Measurements from ENCODE around the gene CA7. TPM values are rescaled to one million over a fixed set of nuclear protein-coding genes. Genes with fewer than 3 reads are reported as not detected.
A peak's percentile ranks its signal among the peaks of the same experiment; 100 is the strongest.
"Not testable (repeated sequence)": the region's sequence is repeated elsewhere in the genome, so short reads cannot be mapped to it uniquely, and the experiment has no call there.

The CA7 gene
- total RNA-seq, 1 donor from 2014 or later: not detected

DNA sequence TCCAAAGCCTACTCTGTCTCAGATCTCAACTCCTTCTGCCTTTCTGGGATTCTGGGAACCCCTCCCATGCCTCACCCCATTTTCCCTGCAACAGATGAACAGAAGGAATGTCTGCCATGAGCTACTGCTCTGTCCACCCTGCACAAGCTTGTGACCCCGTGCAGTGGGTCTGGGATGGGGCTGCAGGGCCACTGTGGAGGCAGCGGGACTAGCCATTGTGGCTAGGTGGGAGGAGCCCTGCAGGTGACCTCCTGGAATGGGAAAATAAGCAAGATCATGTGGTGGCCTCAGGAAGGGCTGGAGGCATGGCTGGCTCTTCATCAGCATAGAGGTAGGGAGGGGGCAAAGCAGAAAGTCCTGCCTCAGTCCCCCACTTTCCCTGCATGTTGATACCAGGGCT, 49.8 kb downstream of the CA7 start:
- no peaks in the 10 kb centered on the region for H3K36me3 Mint-ChIP-seq
- H3K4me3 Mint-ChIP-seq: no peak overlapping the region
- peaks cover 5% of the 10 kb centered on the region for H3K4me1 Mint-ChIP-seq
- no peak for DNase-seq (ENCODE audit: low spot score in 2 of 2, unreplicated experiment in 2 of 2)
- H3K9me3 Mint-ChIP-seq: no peaks in the 10 kb centered on the region
- H3K27me3 Mint-ChIP-seq (ENCODE audit: low read depth): no peaks in the 10 kb centered on the region
- no peak overlapping the region for H3K27ac Mint-ChIP-seq
- TF ChIP-seq, protein P1, sequence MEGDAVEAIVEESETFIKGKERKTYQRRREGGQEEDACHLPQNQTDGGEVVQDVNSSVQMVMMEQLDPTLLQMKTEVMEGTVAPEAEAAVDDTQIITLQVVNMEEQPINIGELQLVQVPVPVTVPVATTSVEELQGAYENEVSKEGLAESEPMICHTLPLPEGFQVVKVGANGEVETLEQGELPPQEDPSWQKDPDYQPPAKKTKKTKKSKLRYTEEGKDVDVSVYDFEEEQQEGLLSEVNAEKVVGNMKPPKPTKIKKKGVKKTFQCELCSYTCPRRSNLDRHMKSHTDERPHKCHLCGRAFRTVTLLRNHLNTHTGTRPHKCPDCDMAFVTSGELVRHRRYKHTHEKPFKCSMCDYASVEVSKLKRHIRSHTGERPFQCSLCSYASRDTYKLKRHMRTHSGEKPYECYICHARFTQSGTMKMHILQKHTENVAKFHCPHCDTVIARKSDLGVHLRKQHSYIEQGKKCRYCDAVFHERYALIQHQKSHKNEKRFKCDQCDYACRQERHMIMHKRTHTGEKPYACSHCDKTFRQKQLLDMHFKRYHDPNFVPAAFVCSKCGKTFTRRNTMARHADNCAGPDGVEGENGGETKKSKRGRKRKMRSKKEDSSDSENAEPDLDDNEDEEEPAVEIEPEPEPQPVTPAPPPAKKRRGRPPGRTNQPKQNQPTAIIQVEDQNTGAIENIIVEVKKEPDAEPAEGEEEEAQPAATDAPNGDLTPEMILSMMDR (IDR thresholded peaks at IDR 0.05; ENCODE audit: unreplicated experiment): no peak

DNA sequence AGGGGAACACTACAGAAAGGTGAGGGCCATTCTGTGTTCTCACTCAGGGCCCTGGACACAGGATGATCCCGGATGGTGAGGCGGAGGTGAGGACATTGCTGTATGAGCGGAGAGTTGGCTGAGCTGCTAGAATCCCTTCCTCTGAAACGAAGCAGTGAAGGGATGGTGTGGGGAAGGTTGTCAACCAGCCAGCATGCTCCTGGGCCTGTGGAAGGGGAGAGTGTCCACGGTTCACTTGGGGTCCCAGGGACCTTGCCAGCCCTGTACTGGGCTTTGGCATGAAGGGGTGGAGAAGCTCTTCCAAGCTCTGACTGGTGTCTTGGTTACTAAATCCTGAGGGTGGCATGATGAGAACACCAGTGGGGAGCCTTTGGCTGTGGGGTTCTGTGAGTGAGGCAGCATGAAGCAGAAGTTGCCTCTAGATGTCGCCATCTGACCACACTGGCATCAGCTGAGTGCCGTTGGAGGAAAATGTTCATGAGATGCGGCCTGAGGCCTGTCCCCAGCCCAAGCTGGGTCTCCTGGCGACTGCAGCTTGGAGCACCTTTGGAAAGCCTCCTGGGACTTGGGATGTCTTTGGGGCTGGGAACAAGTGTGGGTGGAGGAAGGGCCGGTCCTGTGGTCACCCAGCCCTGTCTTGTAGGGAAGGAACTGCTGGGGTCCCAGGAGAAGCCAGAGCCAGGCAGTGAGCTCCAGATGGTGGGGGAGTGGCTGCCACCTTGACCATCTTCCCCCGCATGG, 50.9 kb downstream of the CA7 start:
- Mint-ChIP-seq H3K36me3 (no peaks in the 10 kb centered on the region), H3K9me3 (no peaks in the 10 kb centered on the region), H3K27ac (no peak overlapping the region), H3K27me3 (ENCODE audit: low read depth) (no peaks in the 10 kb centered on the region), H3K4me3 (no peak overlapping the region), H3K4me1 (peaks cover 11% of the 10 kb centered on the region)
- DNase-seq (ENCODE audit: low spot score in 2 of 2, unreplicated experiment in 2 of 2): peak in 1 of 2 experiments; percentile 70
- TF ChIP-seq, protein P1 (IDR thresholded peaks at IDR 0.05; ENCODE audit: unreplicated experiment): peak; percentile 35

DNA sequence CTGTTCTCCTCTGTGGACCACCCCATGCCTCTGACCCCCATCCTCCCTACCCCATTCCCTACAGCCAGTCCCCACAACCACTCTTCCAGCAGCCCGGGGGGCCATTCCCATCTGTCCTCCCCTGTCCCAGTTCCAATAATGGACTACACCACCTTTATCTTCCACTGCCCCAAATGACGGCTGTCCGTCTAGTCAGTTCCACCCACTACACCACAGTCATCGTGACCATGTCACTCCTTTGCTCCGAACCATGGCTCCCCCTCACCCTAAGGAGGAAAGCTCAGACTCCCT, 51.4 kb downstream of the CA7 start:
- Mint-ChIP-seq H3K4me3 (no peak overlapping the region), H3K36me3 (no peaks in the 10 kb centered on the region), H3K27me3 (ENCODE audit: low read depth) (no peaks in the 10 kb centered on the region), H3K4me1 (peaks cover 16% of the 10 kb centered on the region), H3K9me3 (no peaks in the 10 kb centered on the region), H3K27ac (no peak overlapping the region)
- TF ChIP-seq, protein P1 (IDR thresholded peaks at IDR 0.05; ENCODE audit: unreplicated experiment): no peak
- DNase-seq (ENCODE audit: low spot score in 2 of 2, unreplicated experiment in 2 of 2): no peak

DNA sequence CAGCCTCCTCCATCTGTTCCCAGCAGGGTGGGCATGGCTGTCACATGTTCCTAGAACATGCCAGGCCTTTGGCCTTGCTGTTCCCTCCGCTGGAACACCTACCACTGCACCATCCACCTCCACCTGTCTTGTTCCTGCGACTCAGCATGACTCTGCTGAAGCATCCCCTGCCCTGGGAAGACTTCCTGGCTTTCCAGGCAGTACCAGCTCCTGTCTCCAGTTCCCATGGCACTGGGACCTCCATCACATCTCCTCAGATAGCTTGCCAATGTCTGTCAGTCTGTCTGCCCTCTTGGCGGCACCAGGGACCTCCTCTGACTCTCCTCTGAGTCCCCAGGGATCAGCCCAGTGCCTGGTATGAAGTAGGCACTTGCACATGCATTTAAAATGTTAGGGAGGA, 51.8 kb downstream of the CA7 start:
- no peak overlapping the region for H3K27ac Mint-ChIP-seq

DNA sequence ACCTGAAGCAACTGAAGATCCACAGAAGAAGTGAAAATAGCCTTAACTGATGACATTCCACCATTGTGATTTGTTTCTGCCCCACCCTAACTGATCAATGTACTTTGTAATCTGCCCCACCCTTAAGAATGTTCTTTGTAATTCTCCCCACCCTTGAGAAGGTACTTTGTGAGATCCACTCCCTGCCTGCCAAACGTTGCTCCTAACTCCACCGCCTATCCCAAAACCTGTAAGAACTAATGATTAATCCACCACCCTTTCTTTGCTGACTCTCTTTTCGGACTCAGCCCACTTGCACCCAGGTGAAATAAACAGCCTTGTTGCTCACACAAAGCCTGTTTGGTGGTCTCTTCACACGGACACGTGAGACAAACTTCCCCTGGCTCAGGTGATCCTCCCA, 52.5 kb downstream of the CA7 start:
- H3K36me3 Mint-ChIP-seq; H3K4me3 Mint-ChIP-seq; H3K27ac Mint-ChIP-seq; DNase-seq (ENCODE audit: low spot score in 2 of 2, unreplicated experiment in 2 of 2); H3K27me3 Mint-ChIP-seq (ENCODE audit: low read depth); H3K9me3 Mint-ChIP-seq: not testable (repeated sequence)
- H3K4me1 Mint-ChIP-seq: peaks cover 20% of the 10 kb centered on the region

More for the DNA sequence above, 51.8 kb downstream of the CA7 start:
- TF ChIP-seq, protein P1 (IDR thresholded peaks at IDR 0.05; ENCODE audit: unreplicated experiment): no peak
- no peak for DNase-seq (ENCODE audit: low spot score in 2 of 2, unreplicated experiment in 2 of 2)
- Mint-ChIP-seq H3K9me3 (no peaks in the 10 kb centered on the region), H3K4me1 (peaks cover 19% of the 10 kb centered on the region), H3K36me3 (no peaks in the 10 kb centered on the region), H3K27me3 (ENCODE audit: low read depth) (no peaks in the 10 kb centered on the region), H3K4me3 (no peak overlapping the region)

DNA sequence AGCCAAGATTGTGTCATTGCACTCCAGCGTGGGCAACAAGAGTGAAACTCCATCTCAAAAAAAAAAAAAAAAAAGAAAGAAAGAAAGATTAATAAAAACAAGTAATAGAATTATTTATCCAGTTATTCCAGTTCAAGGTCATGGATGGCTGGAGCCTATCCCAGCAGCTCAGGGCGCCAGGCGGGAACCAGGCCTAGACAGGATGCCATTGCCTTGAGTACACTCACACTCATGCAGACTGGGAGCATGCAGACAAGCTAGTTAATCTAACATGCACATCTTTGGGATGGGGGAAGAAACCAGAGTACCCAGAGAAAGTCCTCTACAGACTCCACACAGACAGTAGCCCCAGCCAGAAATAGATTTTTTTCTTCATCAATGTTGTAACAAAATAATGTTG, 54.0 kb downstream of the CA7 start:
- no peak overlapping the region for H3K4me3 Mint-ChIP-seq
- TF ChIP-seq, protein P1 (IDR thresholded peaks at IDR 0.05; ENCODE audit: unreplicated experiment): no peak
- DNase-seq (ENCODE audit: low spot score in 2 of 2, unreplicated experiment in 2 of 2): no peak
- no peaks in the 10 kb centered on the region for H3K9me3 Mint-ChIP-seq
- no peaks in the 10 kb centered on the region for H3K36me3 Mint-ChIP-seq
- H3K27me3 Mint-ChIP-seq (ENCODE audit: low read depth): no peaks in the 10 kb centered on the region
- no peak overlapping the region for H3K27ac Mint-ChIP-seq
- H3K4me1 Mint-ChIP-seq: peaks cover 25% of the 10 kb centered on the region
